GM06990 (cell line): Measurements from ENCODE around the gene FGF5.

Source experiments
- DNase-seq: peaks from one replicate; pipeline ENCODE4 v3.0.0-alpha.2; 2011; ENCODE audit not compliant: insufficient read length; ENCODE audit errors: extremely low read depth
- H3K27me3 ChIP-seq: replicated peaks from 2 replicates; pipeline ENCODE4 v1.6.0; 2011; ENCODE audit warnings: low read length; ENCODE audit not compliant: control insufficient read depth, insufficient read depth
- H3K36me3 ChIP-seq: 2 replicates; pipeline ENCODE4 v1.5.1; 2011; ENCODE audit warnings: low read length; ENCODE audit not compliant: control insufficient read depth, insufficient read depth
- H3K4me3 ChIP-seq: replicated peaks from 2 replicates; pipeline ENCODE4 v1.5.1; 2011; ENCODE audit warnings: low read depth, mild to moderate bottlenecking, control low read depth, low read length
- CTCF ChIP-seq: IDR thresholded peaks from 2 replicates; pipeline ENCODE4 v1.5.1; 2011; ENCODE audit warnings: low read length, control low read depth, mild to moderate bottlenecking, inconsistent platforms; ENCODE audit not compliant: insufficient read depth, poor library complexity, severe bottlenecking

The FGF5 gene

GRCh38 chr4:80306260-80306659 lies 39.8 kb downstream of the FGF5 start:
- Histone ChIP-seq H3K36me3 (no peaks in the 10 kb centered on the region), H3K4me3 (no peak overlapping the region), H3K27me3 (no peaks in the 10 kb centered on the region)
- no peak for TF ChIP-seq CTCF
- no peak for DNase-seq

GRCh38 chr4:80307183-80307735 lies 40.8 kb downstream of the FGF5 start:
- no peaks in the 10 kb centered on the region for H3K27me3 ChIP-seq
- TF ChIP-seq CTCF = no peak
- H3K4me3 ChIP-seq = no peak overlapping the region
- H3K36me3 ChIP-seq = no peaks in the 10 kb centered on the region
- DNase-seq = no peak

- TF ChIP-seq CTCF = no peak
- H3K4me3 ChIP-seq = no peak overlapping the region
- H3K36me3 ChIP-seq = no peaks in the 10 kb centered on the region
- no peak for DNase-seq
- H3K27me3 ChIP-seq = no peaks in the 10 kb centered on the region
Observed at GRCh38 chr4:80307774-80308465, 41.5 kb downstream of the FGF5 start.

GRCh38 chr4:80308466-80308822 lies 42.0 kb downstream of the FGF5 start:
- no peak for DNase-seq
- Histone ChIP-seq H3K36me3 (no peaks in the 10 kb centered on the region), H3K4me3 (no peak overlapping the region), H3K27me3 (no peaks in the 10 kb centered on the region)
- no peak for TF ChIP-seq CTCF

- Histone ChIP-seq H3K4me3 (no peak overlapping the region), H3K36me3 (no peaks in the 10 kb centered on the region), H3K27me3 (no peaks in the 10 kb centered on the region)
- no peak for TF ChIP-seq CTCF
- no peak for DNase-seq
Observed at GRCh38 chr4:80309294-80310004, 43.0 kb downstream of the FGF5 start.
